Measurements from ENCODE around the gene KRT38.
"Not testable (repeated sequence)": the region's sequence is repeated elsewhere in the genome, so short reads cannot be mapped to it uniquely, and the experiment has no call there.

Gene KRT38

DNA sequence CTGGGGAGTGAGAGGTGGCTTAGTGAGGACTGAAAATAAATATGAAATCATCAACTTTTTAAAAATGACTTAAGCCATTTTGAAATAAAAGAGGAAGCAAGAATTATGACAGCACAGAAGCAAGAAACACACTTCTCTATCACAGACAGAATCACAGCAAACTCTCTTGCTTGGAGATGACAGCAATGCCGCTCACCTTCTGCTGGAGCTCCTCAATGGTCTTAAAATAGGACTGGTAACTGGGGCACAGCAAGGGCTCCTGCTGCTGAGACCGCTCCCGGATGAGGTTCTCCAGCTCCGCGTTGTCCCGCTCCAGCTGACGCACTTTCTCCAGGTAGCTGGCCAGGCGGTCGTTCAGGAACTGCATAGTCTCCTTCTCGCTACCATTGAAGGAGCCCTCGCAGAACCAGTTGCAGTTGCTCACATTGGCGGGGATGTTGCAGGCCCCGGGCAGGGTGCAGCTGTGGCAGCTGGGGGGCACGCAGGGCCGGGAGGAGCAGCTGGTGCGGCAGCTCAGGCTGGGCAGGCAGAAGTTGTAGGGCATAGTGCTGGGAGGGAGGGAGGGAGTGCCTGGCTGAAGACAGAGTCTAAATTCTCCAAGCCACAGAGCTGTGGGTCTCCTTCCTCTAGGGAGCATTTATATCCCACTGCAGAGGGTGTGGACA is 43.7 kb downstream of the KRT38 start, which contains the start of gene KRT31:
Gene KRT31 (minus strand): TSS at position 613 of the 665 bp plus-strand sequence. CDS start 69 bp downstream, at position 544.
- no peak for DNase-seq (ENCODE audit: insufficient read length, low spot score)
- TF ChIP-seq CTCF (IDR thresholded peaks at IDR 0.05; ENCODE audit: insufficient read depth, missing control alignments), result no peak
- no peak for FAIRE-seq

- FAIRE-seq, result no peak
- no peak for TF ChIP-seq CTCF (IDR thresholded peaks at IDR 0.05; ENCODE audit: insufficient read depth, missing control alignments)
- no peak for DNase-seq (ENCODE audit: insufficient read length, low spot score)
Observed at GRCh38 chr17:41396340-41396739, 44.4 kb downstream of the KRT38 start.

GRCh38 chr17:41395611-41396010 is 45.2 kb downstream of the KRT38 start:
- no peak for DNase-seq (ENCODE audit: insufficient read length, low spot score)
- no peak for TF ChIP-seq CTCF (IDR thresholded peaks at IDR 0.05; ENCODE audit: insufficient read depth, missing control alignments)
- FAIRE-seq, result no peak

DNA sequence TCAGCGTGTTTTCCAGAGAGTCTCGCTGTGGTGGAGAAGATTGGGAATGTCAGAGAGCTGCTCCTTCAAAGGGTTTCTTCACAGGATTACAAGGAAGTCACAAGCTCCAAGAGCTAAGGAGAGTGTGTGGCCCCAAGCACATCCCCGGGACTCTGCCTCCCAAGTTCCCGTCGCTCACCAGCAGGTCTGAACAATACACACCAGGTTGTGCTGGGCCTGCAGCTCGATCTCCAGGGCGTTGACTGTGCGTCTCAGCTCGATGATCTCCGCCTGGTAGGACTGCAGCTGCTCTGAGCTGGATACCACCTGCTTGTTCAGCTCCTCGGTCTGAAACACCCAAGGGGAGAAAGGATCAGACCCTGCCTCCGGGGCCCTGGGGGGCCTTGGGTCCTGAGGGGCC is 45.7 kb downstream of the KRT38 start:
- FAIRE-seq; DNase-seq (ENCODE audit: insufficient read length, low spot score): not testable (repeated sequence)

DNA sequence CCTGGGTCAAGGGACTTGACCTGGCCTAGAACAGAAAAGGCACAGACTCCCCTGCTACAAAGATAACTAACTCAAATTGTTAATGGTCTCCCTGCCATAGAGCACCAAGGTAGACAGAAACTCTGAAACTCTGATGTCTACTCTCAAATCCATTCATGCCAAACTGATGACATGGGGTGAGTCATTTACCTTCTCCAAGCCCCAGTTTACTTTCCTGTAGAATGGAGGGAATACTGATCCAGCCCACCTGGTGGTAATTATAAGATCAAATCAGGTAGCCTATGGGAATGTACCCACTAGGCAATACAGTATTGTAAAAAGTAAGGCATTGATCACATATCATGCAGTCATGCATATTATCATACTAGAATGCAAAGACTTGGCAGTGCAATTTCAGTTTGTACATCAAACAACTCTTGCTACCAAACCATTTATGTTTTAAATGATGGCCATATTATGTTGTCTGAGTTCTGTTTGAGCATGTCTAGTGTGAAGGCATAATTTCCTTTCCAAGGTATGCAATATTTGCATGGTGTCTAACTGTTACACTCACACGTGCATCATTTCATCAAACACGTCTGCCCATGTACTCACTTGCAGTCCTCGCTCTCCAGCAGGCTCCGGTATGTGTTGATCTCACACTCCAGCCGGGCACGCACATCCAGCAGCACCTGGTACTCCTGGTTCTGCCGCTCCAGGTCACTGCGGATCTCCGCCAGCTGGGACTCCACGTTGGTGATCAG is 46.4 kb downstream of the KRT38 start:
- no peak for FAIRE-seq
- DNase-seq (ENCODE audit: insufficient read length, low spot score), result no peak
- no peak for TF ChIP-seq CTCF (IDR thresholded peaks at IDR 0.05; ENCODE audit: insufficient read depth, missing control alignments)

GRCh38 chr17:41393826-41394225 is 47.0 kb downstream of the KRT38 start:
- no peak for FAIRE-seq

DNA sequence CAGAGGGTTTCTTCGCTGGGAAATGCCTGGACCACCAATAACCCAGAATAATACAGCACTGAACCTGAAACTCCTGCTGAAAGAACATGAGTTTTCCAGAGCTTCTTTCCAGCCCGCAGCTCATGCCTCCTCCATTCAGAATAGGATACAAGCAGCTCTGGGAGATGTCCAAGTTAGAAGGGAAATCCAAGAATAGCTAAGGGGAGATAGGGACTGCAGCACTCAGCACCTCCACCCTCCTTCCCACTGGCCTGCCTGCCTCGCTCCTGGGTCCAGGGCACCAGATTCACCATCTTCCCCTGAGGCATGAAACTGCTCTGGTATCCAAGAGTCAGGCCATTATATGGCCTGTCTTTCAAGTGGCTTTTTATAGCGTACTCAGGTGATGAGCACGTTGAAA is 47.5 kb downstream of the KRT38 start:
- no peak for TF ChIP-seq CTCF (IDR thresholded peaks at IDR 0.05; ENCODE audit: insufficient read depth, missing control alignments)
- DNase-seq (ENCODE audit: insufficient read length, low spot score), result no peak
- no peak for FAIRE-seq

More at GRCh38 chr17:41393826-41394225, 47.0 kb downstream of the KRT38 start:
- DNase-seq (ENCODE audit: insufficient read length, low spot score), result no peak
- TF ChIP-seq CTCF (IDR thresholded peaks at IDR 0.05; ENCODE audit: insufficient read depth, missing control alignments), result no peak

All from D721Med (cell line).